G401.6 (cell line): ENCODE measurements around the gene INPP5A.
"Not testable (repeated sequence)": the region's sequence is repeated elsewhere in the genome, so short reads cannot be mapped to it uniquely, and the experiment has no call there.

Experiments used
- FAIRE-seq: peaks from 2 replicates; lab custom pipeline; 2012; peaks lifted over from hg19 to GRCh38; lab: Jason Lieb, UNC

The INPP5A gene

DNA sequence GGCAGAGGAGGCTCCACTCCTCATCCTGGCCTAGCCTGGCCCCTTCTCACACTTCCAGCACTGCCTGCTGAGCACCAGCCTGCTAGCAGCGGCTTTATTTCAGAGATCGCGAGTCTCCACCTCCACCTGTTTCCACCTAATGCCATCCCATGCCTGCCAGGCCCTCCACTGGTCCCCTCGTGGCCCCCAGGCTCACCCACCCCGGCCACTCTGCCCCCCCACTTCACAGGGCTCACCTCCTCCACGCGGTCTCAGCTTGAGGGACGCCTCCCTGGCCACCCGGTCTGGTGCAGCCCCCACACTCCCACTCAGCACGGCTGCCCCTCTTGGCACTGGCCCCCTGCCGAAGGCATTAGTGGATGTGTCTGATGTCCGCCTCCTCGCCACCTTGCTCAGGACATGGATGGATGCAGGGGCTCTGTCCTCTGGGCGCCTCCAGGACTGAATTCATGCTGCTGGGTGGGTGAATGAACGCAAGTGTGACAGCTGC lies 252.1 kb downstream of the INPP5A start:
- no peak for FAIRE-seq

DNA sequence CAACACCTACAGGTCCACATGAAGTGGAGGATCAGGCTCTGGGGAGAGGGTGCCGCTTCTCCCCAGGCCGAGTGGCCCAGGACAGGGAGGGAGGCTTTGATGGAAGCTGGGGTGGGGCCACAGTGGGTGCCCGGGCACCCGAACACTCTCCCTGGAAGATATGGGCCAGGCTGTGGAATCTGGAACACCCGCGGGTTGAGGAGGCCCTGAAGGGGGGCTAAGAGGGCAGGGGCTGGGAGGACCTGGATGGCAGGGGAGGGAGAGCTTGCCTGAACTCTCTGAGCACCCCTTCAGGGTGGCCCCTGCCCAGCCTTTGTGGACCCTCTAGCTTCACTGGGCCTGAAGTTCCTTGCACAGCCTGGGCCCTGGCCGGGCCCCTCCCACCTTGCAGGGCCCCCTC lies 252.9 kb downstream of the INPP5A start:
- no peak for FAIRE-seq

DNA sequence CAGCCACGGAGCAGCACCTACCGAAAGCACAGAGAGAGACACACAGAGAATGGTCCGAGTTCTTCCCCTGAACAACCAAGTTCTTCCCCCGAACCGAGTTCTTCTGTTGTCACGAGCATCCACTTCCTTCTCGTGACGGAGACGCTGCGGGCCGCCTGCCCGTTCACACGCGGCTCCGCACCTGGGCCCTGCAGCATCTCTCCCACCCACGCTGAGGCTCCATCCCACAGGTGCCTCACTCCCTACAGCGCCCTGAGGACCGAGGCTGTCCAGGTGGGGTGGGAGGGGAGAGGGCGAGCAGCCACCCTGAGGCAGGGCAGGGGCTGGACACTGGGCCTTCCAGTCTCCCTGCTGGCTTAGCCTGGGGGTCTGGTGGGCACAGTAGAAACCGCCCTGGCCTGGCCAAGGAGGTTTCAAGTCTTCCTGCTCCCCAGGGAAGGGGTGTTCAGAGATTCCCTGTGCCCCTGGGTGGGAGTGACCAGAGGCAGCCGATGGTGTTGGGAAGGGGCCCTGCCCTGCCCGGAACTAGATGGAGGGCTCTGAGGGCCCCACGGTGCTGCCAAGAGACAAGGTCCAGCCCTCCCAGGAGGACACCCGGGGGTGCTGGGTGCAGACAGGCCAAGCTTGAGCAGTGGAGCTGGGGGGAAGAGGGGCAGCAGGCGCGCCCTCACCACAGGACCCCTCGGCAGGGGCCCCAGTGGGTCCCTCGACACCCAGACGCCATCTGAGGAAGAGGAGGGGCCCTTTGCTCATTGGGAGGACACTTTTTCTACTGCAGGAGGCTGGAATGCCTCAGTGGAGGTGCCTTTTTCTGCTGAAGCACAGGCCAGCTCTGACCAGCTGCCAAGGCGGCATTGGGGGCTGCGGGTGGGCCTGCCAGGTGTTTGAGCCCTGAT lies 253.6 kb downstream of the INPP5A start:
- no peak for FAIRE-seq

DNA sequence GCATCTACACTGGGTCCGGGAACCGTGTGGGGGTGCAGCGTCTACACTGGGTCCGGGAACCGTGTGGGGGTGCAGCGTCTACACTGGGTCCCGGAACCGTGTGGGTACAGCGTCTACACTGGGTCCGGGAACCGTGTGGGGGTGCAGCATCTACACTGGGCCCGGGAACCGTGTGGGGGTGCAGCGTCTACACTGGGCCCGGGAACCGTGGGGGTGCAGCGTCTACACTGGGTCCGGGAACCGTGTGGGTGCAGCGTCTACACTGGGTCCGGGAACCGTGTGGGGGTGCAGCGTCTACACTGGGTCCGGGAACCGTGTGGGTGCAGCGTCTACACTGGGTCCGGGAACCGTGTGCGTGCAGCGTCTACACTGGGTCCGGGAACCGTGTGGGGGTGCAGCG lies 254.5 kb downstream of the INPP5A start:
- FAIRE-seq, result not testable (repeated sequence)

DNA sequence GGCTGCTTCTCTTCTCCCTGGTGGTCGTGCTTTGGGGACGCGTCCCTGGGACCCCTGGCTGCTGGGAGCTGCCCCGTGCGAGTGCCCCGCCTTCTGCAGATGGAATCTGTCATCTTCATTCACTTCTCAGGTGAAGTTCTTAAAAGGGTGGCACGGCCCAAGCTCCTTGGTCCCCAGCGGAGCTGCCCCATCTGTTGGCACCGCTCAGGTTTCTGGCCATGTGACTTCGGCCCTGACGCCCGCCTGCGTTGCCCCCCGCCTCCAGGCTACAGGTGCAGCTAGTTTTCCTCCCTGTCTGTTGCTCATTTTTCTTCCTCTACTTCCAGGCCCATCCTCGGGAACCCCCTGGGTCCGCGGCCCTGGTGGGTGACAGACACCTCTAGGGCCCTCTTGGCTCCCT lies 255.2 kb downstream of the INPP5A start:
- no peak for FAIRE-seq

DNA sequence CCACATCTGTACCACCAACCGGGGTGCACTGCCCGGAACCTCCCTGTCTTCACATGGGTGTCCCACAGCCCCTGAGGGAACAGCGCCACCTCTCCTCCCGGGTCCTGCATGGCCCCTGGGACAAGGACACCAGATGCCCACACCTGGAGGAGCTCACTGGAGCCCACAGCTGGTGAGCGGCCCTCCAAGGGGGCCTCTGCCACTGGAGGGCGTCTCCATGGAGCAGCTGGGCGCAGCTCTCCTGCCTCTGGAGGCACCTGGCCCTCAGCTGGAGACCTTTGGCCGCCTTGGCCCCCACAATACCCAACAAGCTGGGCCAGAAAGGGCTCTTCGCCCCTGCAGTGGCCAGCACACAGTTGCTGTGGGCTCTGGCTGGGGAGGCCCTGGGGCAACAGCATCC lies 255.6 kb downstream of the INPP5A start:
- FAIRE-seq, result no peak

DNA sequence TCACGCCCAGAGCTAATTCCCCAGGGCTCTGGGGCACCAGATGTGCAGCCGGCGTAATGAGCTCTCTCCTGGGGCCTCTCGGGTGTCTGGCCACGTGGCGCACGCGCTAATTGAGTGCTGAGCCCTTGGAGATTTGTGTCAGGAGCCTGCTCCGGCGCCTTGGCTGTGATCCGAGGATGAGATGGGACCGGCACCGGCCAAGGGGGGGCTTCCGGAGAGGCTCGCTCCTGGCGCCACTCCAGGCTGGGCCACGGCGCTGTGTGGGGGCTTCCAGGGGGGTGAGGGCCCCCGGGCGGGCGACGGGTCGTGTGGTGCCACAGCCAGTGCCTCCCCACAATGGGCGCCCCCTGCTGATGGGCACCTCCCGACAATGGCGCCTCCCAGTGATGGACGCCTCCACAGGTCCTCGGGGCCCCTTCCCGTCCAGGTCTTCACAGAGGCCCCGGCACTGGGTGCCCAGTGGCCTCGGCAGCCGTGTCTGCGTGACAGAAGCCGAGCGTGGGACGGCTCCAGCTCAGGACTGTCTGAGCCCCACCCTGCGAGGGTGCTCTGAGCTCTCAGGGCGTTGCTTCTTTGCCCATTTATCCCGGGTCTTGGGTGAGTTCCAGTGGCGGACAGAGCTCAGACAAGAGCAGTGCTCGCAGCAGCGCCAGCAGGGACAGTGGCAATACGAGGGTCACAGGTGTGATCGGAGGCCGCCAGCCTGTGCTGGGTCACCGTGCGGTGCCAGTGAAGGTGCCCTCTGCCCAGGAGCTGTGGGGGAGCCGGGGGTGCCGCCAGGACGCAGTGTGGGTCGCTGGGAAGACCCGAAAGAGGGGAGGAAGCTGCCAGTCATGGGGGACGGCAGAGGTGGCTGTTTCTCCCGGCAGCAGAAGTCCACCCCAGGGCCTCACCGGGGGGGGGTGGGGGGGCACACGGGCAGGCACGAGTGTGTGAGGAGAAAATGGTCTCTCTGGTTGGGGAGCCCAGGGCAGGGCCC lies 256.6 kb downstream of the INPP5A start:
- no peak for FAIRE-seq

DNA sequence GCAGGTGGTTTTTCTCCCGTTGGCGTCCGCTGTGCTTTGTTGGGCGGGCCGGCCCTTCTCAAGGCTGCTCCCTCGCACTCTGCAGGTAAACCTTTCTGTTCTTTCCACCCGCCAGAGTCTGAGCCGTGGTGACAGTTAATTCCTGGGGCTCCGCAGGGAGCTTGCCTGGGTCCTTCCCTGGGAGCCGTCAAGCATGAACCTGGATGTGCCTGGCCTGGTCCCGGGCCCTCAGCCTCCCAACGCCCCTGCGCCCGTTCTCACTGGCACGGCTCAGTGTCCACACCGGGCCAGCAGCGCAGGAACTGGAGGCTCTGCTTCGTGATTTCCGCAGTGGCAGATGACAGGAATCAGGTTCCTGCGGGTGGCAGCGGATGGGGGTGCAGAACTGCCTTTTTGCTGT lies 259.3 kb downstream of the INPP5A start:
- FAIRE-seq, result no peak

DNA sequence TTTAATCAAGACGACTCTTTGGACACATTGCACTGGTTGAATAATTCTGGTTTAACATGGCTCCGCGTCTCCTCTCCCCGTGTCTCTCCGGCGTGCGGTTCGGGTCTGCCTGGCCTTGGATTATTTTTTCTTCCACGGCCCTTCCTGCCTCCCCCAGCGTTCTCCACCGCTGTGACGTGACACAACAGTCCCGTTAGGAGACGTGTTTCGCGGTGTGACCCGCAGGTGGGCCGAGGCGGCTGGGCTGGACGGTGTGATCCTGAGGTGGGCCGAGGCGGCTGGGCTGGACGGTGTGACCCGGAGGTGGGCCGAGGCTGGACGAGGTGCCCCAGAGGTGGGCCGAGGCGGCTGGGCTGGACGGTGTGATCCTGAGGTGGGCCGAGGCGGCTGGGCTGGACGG lies 260.4 kb downstream of the INPP5A start:
- FAIRE-seq, result not testable (repeated sequence)

DNA sequence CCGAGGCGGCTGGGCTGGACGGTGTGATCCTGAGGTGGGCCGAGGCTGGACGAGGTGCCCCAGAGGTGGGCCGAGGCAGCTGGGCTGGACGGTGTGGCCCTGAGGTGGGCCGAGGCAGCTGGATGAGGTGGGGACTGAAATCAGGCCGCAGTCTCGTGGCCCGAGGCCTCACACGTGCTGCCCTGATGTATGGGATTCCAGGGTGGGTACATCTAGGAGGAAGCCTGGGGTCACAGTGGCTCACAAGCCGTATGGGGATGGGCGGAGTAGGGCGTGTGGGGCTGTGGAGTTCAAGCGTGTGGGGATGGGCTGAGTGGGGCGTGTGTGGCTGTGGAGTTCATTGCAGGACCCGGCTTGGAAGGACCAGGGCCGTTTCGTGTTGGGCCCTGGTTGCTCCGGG lies 260.8 kb downstream of the INPP5A start:
- FAIRE-seq, result no peak

DNA sequence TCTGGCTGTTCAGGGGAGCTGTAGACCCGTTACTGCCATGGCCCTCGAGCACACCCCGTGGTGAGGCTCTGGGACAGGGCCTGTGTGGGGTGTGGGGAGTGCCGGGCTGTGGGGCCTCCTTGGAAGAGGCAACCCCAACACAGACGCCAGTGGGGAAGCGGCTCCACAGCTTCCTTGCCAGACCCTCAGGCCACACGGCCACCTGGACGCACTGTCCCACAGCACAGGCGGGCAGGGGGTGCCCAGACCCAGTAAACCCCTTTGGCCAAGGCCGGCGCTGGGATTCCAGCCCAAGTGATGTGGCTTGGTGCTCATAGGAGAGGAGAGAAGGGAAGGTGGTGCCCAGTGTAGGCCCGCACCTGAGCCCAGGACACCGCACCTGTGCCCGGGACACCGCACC lies 261.3 kb downstream of the INPP5A start:
- FAIRE-seq, result no peak

DNA sequence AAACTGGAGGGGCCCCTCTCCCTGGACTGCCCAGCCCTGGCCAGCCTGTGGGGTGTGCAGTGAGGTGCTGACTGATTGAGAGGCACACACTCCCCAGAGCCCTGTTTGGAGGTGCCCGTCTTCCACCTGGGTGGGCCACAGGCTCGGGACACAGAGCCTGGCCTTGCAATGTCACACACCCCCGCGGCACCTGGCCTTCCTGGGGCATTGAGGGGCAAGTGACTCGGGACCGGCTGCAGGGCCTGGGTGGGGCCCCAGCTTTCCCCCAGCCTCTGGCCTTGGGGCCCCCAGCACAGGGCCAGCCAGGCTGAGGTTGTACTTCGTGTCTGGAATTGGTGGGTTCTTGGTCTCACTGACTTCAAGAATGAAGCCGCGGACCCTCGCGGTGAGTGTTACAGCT lies 262.3 kb downstream of the INPP5A start:
- no peak for FAIRE-seq

DNA sequence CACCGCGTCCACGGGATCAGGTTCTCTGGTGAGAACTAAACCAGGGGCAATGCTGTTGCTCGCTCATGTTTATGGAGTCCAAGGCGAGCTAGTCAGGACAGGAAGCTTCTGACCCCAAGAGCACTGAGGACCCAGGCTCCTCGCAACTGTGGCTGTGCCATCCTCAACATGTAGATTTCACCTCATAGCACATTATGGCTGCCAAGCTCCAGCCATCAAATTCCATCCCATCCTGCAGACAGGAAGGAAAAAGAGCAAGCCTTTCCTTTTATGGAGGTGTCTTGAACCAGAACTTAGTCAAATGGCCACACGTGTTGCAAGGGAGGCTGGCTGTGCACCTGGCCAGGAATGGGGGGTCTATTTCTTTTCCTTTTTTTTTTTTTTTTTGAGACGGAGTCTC lies 264.5 kb downstream of the INPP5A start:
- no peak for FAIRE-seq

DNA sequence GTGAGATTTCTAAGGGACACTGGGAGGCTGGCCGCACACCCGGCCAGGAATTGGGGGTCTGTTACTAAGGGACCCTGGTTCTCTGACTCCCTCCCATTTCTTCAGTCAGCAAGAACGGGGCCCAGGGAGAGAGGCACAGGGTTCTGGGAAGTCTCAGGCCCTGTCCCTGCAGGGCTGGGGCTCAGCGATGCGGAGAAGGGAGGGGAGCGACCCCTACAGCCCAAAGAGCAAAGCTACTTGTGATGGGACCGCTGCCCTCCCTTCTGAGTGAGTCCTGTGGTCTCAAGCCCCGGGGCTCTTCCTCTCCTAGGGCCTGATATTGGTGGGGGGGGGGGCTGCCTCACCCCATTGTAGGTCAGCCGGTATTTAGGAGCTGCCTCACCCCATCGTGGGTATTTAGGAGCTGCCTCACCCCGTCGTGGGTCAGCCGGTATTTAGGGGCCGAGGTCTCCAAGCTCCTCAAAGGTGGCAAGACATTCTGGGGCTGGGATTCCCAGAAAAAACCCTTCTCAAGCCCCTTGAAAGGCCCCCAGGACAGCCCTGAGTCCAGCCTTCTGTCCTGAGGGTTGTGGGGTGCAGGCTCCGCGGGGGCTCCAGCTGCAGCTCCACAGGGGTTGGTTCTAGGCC lies 265.2 kb downstream of the INPP5A start:
- FAIRE-seq, result no peak

DNA sequence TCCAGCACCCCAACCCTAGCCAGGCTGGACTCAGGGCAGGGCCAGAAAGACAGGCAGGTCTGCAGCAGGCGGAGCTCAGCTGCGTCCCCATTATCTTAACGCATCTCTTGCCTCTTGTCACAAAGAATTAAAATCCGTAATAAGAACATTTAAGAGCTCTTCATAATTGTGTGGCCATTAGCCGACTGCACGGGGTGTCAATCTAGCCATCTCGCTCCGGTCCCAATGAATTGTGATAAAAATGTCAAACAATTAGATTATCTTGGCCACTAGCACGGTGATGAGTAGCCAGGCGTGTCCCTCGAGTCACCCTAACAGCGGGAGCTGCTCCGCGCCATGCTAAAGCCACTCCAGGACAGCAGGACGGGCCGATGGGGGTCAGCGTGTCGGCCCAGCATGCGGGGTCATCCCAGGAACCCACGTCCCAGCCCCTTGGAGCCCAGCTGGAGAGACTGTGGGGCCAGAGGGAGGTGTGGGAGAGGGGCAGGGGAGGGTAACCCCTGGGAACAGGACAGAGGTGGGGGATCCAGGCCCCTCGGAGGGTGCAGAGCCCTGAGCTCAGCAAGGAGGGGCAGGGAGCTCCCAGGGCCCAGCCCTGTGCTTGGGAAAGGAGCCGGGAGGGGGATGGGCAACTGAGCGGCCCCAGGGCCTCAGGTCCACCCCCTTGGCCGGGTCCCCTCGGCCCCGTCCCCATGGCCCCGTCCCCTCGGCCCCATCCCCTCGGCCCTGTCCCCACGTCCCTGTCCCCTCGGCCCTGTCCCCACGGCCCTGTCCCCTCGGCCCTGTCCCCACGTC lies 266.0 kb downstream of the INPP5A start:
- FAIRE-seq, result no peak

DNA sequence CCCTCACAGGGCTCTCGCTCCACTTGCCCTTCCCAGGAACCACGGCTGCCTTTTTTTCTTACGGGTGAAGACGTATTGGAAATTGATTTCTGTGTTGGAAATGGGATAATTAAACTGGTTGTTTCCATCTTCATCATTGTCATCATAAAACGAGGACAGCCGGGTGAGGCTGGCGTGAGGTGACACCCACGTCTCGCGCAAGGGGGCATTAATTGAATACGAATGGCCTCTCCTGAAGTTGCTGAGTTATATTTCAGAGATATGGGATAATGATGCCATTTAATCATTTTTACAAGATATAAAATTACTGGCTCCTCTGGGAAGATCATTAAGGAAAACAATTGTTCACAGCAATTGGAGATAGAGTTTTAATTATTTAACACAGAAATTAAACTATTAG lies 266.7 kb downstream of the INPP5A start:
- FAIRE-seq, result no peak

DNA sequence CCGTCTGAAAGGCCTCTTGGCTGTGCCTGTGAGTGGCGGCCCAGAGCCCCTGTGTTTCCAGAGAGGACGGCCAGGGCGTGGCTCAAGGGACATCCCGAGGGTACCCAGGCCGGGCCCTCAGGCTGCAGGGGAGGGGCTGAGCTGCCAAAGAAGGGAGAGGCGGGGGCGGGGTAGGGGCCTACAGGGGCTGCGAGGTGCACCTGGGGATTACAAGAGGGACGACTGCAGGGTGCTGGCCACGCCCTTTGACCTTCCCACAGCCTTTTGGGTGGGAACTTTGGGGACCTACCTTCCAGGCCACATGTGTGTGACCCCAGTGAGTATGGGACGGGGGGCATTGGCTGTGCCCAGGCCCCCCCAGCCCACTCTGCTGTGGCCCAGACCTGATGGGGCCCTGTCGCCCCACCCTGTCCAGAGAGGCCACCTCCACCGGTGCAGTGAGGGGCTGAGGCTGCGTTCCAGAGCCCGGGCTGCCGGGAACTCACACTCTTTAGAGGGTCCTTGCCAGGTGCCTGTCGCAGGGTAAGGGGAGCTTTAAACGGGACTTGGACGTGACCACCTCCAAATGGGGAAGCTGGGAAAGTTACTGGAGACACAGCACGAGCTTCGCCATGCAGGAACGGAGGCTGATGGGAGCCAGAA lies 267.3 kb downstream of the INPP5A start:
- FAIRE-seq, result no peak

DNA sequence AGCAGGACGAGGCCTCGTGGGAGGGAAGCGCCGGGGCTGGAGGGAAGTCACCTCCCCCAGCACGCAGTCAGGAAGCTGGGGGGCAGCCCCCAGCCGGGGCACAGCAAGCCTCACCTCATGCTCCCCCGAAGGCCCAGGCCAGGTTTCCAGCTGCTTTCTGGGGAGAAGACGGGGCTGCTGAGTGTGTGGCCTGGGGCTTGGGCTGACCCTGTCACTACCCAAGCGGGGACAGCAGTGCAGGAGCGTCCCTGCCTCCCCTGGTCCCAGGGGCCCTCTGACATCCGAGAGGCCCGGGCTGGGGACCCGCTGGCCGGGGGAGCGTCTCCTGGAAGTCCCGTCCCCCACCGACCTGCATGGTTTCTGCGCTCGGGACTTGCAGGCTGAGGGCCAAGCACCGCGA lies 268.0 kb downstream of the INPP5A start:
- no peak for FAIRE-seq

DNA sequence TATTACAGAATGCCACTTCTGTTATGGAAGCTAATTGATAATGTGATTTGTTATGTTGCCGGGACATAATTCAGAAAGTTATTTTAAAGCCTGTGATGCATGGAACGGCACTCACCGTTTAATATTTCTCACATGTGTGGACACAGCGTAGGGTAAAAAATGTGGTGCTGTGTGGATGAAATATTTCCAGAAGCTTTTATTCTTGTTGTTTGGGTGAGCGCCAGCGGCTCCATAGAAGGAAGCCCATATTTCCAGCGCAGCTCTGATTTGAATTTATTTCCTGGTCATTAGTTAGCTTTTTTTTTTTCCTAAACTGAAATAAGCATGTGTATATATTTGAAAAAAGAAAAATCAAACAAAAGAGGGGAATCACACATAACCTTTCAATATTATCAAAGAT lies 268.5 kb downstream of the INPP5A start:
- no peak for FAIRE-seq

DNA sequence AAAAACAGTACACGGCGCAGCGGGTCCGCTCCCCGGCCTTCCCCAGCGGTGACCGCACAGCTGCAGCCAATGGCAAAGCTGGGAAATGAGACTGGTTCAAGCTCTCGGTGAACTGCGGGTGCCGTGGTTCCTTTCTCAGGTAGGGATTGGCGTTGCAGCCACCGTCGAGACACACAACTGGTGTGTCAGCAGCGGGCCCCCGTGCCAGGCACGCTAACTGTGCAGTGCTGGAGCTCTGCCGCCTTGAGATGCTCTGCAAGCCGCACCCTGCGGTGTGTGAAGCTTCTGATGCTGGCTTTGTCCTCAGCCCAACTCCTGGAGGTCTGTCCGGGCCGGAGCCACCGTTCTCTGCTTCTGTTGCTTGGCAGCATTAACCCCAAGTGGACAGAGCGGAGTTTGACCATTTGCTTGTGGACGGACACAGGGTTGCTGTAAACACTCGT lies 269.0 kb downstream of the INPP5A start:
- no peak for FAIRE-seq

DNA sequence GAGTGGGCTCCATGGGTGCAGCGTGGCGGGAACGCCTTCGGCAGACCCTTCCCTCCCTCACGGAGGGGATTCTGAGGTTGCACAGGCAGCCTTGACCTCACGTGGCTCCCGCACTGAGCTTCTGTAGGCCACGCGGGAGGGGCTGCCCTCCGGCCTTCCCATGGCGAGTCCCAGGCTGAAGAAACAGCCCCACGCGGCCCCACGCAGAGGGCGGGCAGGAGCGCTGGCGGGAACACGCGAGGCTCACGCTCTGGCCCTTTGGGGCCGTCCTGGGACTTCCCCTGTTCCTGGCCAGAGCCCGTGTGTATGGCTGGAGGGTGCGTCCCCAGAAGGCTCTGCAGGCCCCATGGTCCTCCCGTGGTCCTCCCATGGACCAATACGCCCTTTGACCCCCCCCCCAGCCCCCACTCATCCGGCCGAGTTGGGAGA lies 270.0 kb downstream of the INPP5A start:
- FAIRE-seq, result no peak
